Heart right ventricle (tissue), 16 donors: ENCODE data around the gene BCAN. TPM values are rescaled to one million over a fixed set of nuclear protein-coding genes. Genes with fewer than 3 reads are reported as not detected.

ENCODE experiments used
- ATAC-seq, 8 donors: fragments of 200-7000 bp; cut with Tn5 transposase; one replicate each; pipeline ENCODE4 v1.9.1; 2020; ENCODE audit warnings: mild to moderate bottlenecking in 8 of 8, moderate library complexity in 8 of 8, moderate number of reproducible peaks in 1 of 8
- DNase-seq, 2 donors: peaks; one replicate each; pipeline ENCODE4 v3.0.0-alpha.2; 2020
- H3K27ac ChIP-seq, 10 donors: fragments of 200-600 bp; sonication (generic) in 2 of 10; one replicate each; pipeline versions ENCODE4 v1.5.0 to v1.8.0; 2020 to 2022; ENCODE audit warnings: mild to moderate bottlenecking in 3 of 10
- H3K27me3 ChIP-seq, 7 donors: fragments of 200-600 bp; one replicate each; pipeline ENCODE4 v1.8.0; 2021 to 2022; ENCODE audit warnings: mild to moderate bottlenecking in 2 of 7
- H3K36me3 ChIP-seq, 9 donors: fragments of 200-600 bp; sonication (generic) in 1 of 9; one replicate each; pipeline versions ENCODE4 v1.5.0 to v1.8.0; 2020 to 2022; ENCODE audit warnings: mild to moderate bottlenecking in 2 of 9
- H3K4me1 ChIP-seq, 9 donors: fragments of 200-600 bp; sonication (generic) in 1 of 9; one replicate each; pipeline versions ENCODE4 v1.5.0 to v1.8.0; 2020 to 2022; ENCODE audit warnings: mild to moderate bottlenecking in 4 of 9
- H3K4me3 ChIP-seq, 10 donors: fragments of 200-600 bp; sonication (generic) in 2 of 10; one replicate each; pipeline versions ENCODE4 v1.5.0 to v1.8.0; 2020 to 2022; ENCODE audit warnings: mild to moderate bottlenecking in 7 of 10, moderate library complexity in 2 of 10
- H3K9me3 ChIP-seq, 11 donors: fragments of 200-600 bp in 10 of 11; sonication (generic) in 2 of 11; one replicate each; pipeline versions ENCODE4 v1.5.0 to v1.8.0; 2013 to 2022; ENCODE audit warnings: mild to moderate bottlenecking in 2 of 11, control low read depth in 1 of 11, moderate library complexity in 1 of 11
- CTCF ChIP-seq, 9 donors: fragments of 200-600 bp; sonication (generic) in 2 of 9; IDR thresholded peaks; one replicate each; pipeline versions ENCODE4 v1.5.0 to v1.8.0; 2021 to 2022; ENCODE audit warnings: antibody characterized with exemption in 9 of 9, mild to moderate bottlenecking in 5 of 9, moderate library complexity in 1 of 9
- WGBS, 2 donors: extraction: QIAGEN DNeasy Blood & Tissue Kit; methylation state at CpG; one replicate each; pipeline ENCODE4 v1.1.7; 2013; ENCODE audit warnings: inconsistent platforms in 1 of 2; 5-methylcytosine and 5-hydroxymethylcytosine counted together
- intact Hi-C, 10 donors: fragments of 100-400 bp; cut with DNase I; formaldehyde crosslinking; loops; one replicate each; pipeline versions ENCODE4 v1.11.1 to v1.14.2; 2022
- polyA plus RNA-seq, 2 donors: library from polyadenylated mRNA; stranded (reverse); fragments of 200-250 nt; gene quantifications; one replicate each; pipeline ENCODE4 v1.2.3, GENCODE V29; 2013
- total RNA-seq, 10 donors: library from RNA; stranded (reverse); fragmentation: NEBNext Ultra II Directional in 3 of 10; extraction: Animal tissue kit (Norgen Biotek cat#: 25700) in 3 of 10; gene quantifications; one replicate each; pipeline versions ENCODE4 v1.2.1 to v1.2.4, GENCODE V29; 2021 to 2023
- donor health status: Arrhythmogenic right ventricular cardiomyopathy.
- donor health status: ischemic (EF 13 %, LVEDD 7.1; RV severe dilation, severe dysfunction).
- donor health status: healthy with polysubstance abuse.
- donor health status: DM: no; HTN: yes; CAD: no.
- donor health status: DM: no; HTN: no; CAD: no.
- donor health status: ischemic (EF 25% LVEDD 6.9; RV normal size, moderate dysfunction).
- donor health status: ischemic (EF 25% LVEDD 5.7; RV mildly dilated, moderate dysfunction).
- donor health status: healthy.
- donor health status: DM: yes; HTN: yes; CAD: no.
- donor health status: Ischemic cardiomyopathy.
- donor health status: ischemic (EF 35%, LVEDD 5.7; RV mildly dilated, moderate dysfunction).
- donor health status: nonischemic (EF 11% LVEDD 7.7; RV severe dilation, severe dysfunction).
- donor health status: DM: yes; HTN: yes; CAD: no.
- donor health status: PGD.
- donor health status: ischemic (EF 29% LVEDD 5.4; RV normal size, mild dysfunction).
- donor health status: nonischemic (EF 23%, LVEDD 6.1; RV moderate dilation, normal function).

Gene BCAN
- total and polyA plus RNA-seq, 12 donors, result 0.14 to 0.52 (median 0.24) TPM; not detected in 4

GRCh38 chr1:156677616-156678596 is 36.0 kb downstream of the BCAN start:
- Histone ChIP-seq H3K27ac (peak overlapping the region; percentile 68 to 99 (median 92)), H3K4me1 (peaks cover 23 to 53% (median 42%) of the 10 kb centered on the region in 9 donors), H3K9me3 (no peaks in the 10 kb centered on the region), H3K27me3 (peaks cover 0 to 68% (median 0%) of the 10 kb centered on the region in 7 donors), H3K36me3 (peaks cover 0 to 25% (median 6%) of the 10 kb centered on the region in 9 donors), H3K4me3 (peak overlapping the region; percentile 61 to 94 (median 84))
- 2 to 3% methylated on average over 22 of the region's 22 CpGs for WGBS, 2 donors
- intact Hi-C loops, result loop anchor here (1.0 to 5.0 kb wide), 8 partner anchors 17 to 221 kb away; partner anchors contain the start of gene PRCC (in 1 of the 10)
- TF ChIP-seq CTCF (IDR thresholded peaks at IDR 0.05), result peak; percentile 76 to 95 (median 89)
- ATAC-seq (peak; percentile 53 to 83 (median 70)), DNase-seq (peak; percentile 68 to 87)

- intact Hi-C loops, result loop anchor here in 2 of 10 donors (10.0 kb wide), 2 partner anchors 185 to 245 kb away; partner anchors contain the start of genes LRRC71 (in 1 of the 2) and NTRK1 (in 1 of the 2)
Observed at GRCh38 chr1:156680056-156680455, 38.1 kb downstream of the BCAN start.

GRCh38 chr1:156681196-156681960 is 39.5 kb downstream of the BCAN start:
- peaks cover 0 to 68% (median 7%) of the 10 kb centered on the region in 7 donors for H3K27me3 ChIP-seq
- no peak overlapping the region for H3K4me3 ChIP-seq
- no peak for DNase-seq
- TF ChIP-seq CTCF (IDR thresholded peaks at IDR 0.05), result no peak
- intact Hi-C loops, result loop anchor here in 2 of 10 donors (10.0 kb wide), 2 partner anchors 183 to 243 kb away; partner anchors contain the start of genes LRRC71 (in 1 of the 2) and NTRK1 (in 1 of the 2)
- H3K9me3 ChIP-seq, result no peaks in the 10 kb centered on the region
- H3K27ac ChIP-seq, result no peak overlapping the region
- H3K4me1 ChIP-seq, result peaks cover 4 to 19% (median 13%) of the 10 kb centered on the region in 9 donors
- H3K36me3 ChIP-seq, result no peaks in the 10 kb centered on the region
- WGBS, 2 donors, result 73 to 85% methylated on average over 8 of the region's 8 CpGs
- ATAC-seq, result no peak

More at GRCh38 chr1:156680056-156680455, 38.1 kb downstream of the BCAN start:
- Histone ChIP-seq H3K27me3 (peaks cover 0 to 71% (median 4%) of the 10 kb centered on the region in 7 donors), H3K9me3 (no peaks in the 10 kb centered on the region), H3K4me1 (peaks cover 7 to 31% (median 20%) of the 10 kb centered on the region in 9 donors), H3K27ac (no peak overlapping the region), H3K36me3 (peaks cover 0 to 4% (median 0%) of the 10 kb centered on the region in 9 donors), H3K4me3 (no peak overlapping the region)
- TF ChIP-seq CTCF (IDR thresholded peaks at IDR 0.05), result no peak
- WGBS, 2 donors, result 56 to 72% methylated on average over 2 of the region's 2 CpGs
- DNase-seq, result no peak
- no peak for ATAC-seq
